Gastroesophageal sphincter (tissue), 3 donors: ENCODE results near the gene OAS3.

Experiments
- CTCF ChIP-seq, 4 experiments: fragments of 200-600 bp in 2 of 4; fragments of 450-650 bp in 2 of 4; sonication (generic) in 1 of 4; IDR thresholded peaks; one replicate each; pipeline ENCODE4 v1.5.1; 2017 to 2019; ENCODE audit warnings: antibody characterized with exemption in 4 of 4, mild to moderate bottlenecking in 2 of 4, moderate library complexity in 2 of 4
- POLR2A ChIP-seq, 2 donors: fragments of 450-650 bp; IDR thresholded peaks; one replicate each; pipeline ENCODE4 v1.6.1; 2017; ENCODE audit warnings: antibody characterized with exemption in 2 of 2, mild to moderate bottlenecking in 2 of 2, moderate library complexity in 1 of 2
- POLR2AphosphoS5 ChIP-seq: sonication (generic); formaldehyde crosslinking; IDR thresholded peaks from one replicate; pipeline ENCODE4 v1.6.1; 2017; ENCODE audit warnings: antibody characterized with exemption

GRCh38 chr12:112932485-112933128, 5.7 kb upstream of the OAS3 start:
- TF ChIP-seq CTCF (IDR thresholded peaks at IDR 0.05), result no peak
- no peak for TF ChIP-seq POLR2AphosphoS5
- TF ChIP-seq POLR2A (IDR thresholded peaks at IDR 0.05), result no peak
